BE2C (cell line): Measurements from ENCODE around the gene ATP7A.
"Not testable (repeated sequence)": the region's sequence is repeated elsewhere in the genome, so short reads cannot be mapped to it uniquely, and the experiment has no call there.

ENCODE experiments used
- DNase-seq: peaks from one replicate; pipeline ENCODE4 v3.0.0-alpha.2; 2020
- H3K27me3 ChIP-seq: fragments of 250-450 bp; sonication (Bioruptor Pico); 2 replicates; pipeline ENCODE4 v1.5.1; 2020; ENCODE audit warnings: mild to moderate bottlenecking
- H3K36me3 ChIP-seq: fragments of 250-450 bp; sonication (Bioruptor Pico); 2 replicates; pipeline ENCODE4 v1.5.1; 2020; ENCODE audit warnings: mild to moderate bottlenecking
- H3K4me1 ChIP-seq: fragments of 250-450 bp; sonication (Bioruptor Pico); 2 replicates; pipeline ENCODE4 v1.5.1; 2020
- H3K4me3 ChIP-seq: 2 replicates; pipeline ENCODE4 v1.5.1; 2011; ENCODE audit warnings: low read depth, low read length
- H3K9me3 ChIP-seq: fragments of 250-450 bp; sonication (Bioruptor Pico); 2 replicates; pipeline ENCODE4 v1.5.1; 2020
- CTCF ChIP-seq: IDR thresholded peaks from 2 replicates; pipeline ENCODE4 v1.5.1; 2012; ENCODE audit warnings: mild to moderate bottlenecking, low read depth, low read length

The ATP7A gene

GRCh38 chrX:78063687-78064086, 153.2 kb downstream of the ATP7A start:
- H3K36me3 ChIP-seq = no peaks in the 10 kb centered on the region
- no peaks in the 10 kb centered on the region for H3K9me3 ChIP-seq
- no peaks in the 10 kb centered on the region for H3K4me1 ChIP-seq
- TF ChIP-seq CTCF = no peak
- no peak overlapping the region for H3K4me3 ChIP-seq
- no peak for DNase-seq
- no peaks in the 10 kb centered on the region for H3K27me3 ChIP-seq

GRCh38 chrX:78064152-78064551, 153.7 kb downstream of the ATP7A start:
- Histone ChIP-seq H3K9me3 (no peaks in the 10 kb centered on the region), H3K4me1 (no peaks in the 10 kb centered on the region), H3K36me3 (no peaks in the 10 kb centered on the region), H3K4me3 (no peak overlapping the region), H3K27me3 (no peaks in the 10 kb centered on the region)
- no peak for DNase-seq
- no peak for TF ChIP-seq CTCF

GRCh38 chrX:78064698-78065601, 154.5 kb downstream of the ATP7A start:
- not testable (repeated sequence) for H3K27me3 ChIP-seq, H3K4me3 ChIP-seq, H3K9me3 ChIP-seq, DNase-seq, H3K4me1 ChIP-seq, H3K36me3 ChIP-seq

- Histone ChIP-seq H3K4me1 (no peaks in the 10 kb centered on the region), H3K4me3 (no peak overlapping the region), H3K27me3 (no peaks in the 10 kb centered on the region), H3K9me3 (no peaks in the 10 kb centered on the region), H3K36me3 (no peaks in the 10 kb centered on the region)
- no peak for DNase-seq
- TF ChIP-seq CTCF = no peak
Measured at GRCh38 chrX:78066110-78066509, 155.6 kb downstream of the ATP7A start.

- H3K9me3 ChIP-seq = no peaks in the 10 kb centered on the region
- no peak for TF ChIP-seq CTCF
- no peaks in the 10 kb centered on the region for H3K36me3 ChIP-seq
Measured at GRCh38 chrX:78071331-78071730, 160.8 kb downstream of the ATP7A start.

GRCh38 chrX:78073147-78074077, 162.9 kb downstream of the ATP7A start:
- not testable (repeated sequence) for H3K36me3 ChIP-seq, DNase-seq, H3K9me3 ChIP-seq, H3K27me3 ChIP-seq, H3K4me1 ChIP-seq, H3K4me3 ChIP-seq

More at GRCh38 chrX:78071331-78071730, 160.8 kb downstream of the ATP7A start:
- no peak for DNase-seq
- no peaks in the 10 kb centered on the region for H3K27me3 ChIP-seq
- no peak overlapping the region for H3K4me3 ChIP-seq
- H3K4me1 ChIP-seq = no peaks in the 10 kb centered on the region
